IMR-90 (cell line): Measurements from ENCODE around the gene FMN1. TPM values are rescaled to one million over a fixed set of nuclear protein-coding genes. Genes with fewer than 3 reads are reported as not detected.
A peak's percentile ranks its signal among the peaks of the same experiment; 100 is the strongest.

Source experiments
- ATAC-seq: fragments of 200-7000 bp; cut with Tn5 transposase; 2 replicates; pipeline ENCODE4 v1.9.1; 2020; ENCODE audit warnings: low read depth, mild to moderate bottlenecking, moderate library complexity
- BruUV-seq: library from RNA; stranded (reverse); fragments of 400-500 nt; replicated peaks from 2 replicates; lab custom pipeline; 2021; lab: Mats Ljungman, UMichigan
- CTCF ChIA-PET: fragments of 300-600 bp; formaldehyde crosslinking; extraction: SDS; loops from one replicate; lab custom pipeline; 2021; ENCODE audit warnings: antibody characterized with exemption; lab: Yijun Ruan, JAX
- POLR2A ChIA-PET: fragments of 300-600 bp; sonication (Branson Sonifier 250); formaldehyde crosslinking; loops from one replicate; lab custom pipeline; 2022; ENCODE audit warnings: antibody characterized with exemption; ENCODE audit not compliant: unreplicated experiment; lab: Charles Lee
- DNase-seq: peaks from one replicate; pipeline ENCODE4 v3.0.0; 2013
- H2AFZ ChIP-seq: replicated peaks from 2 replicates; pipeline ENCODE3; 2013; ENCODE audit warnings: low read length, mild to moderate bottlenecking; ENCODE audit not compliant: poor library complexity
- H2AK5ac ChIP-seq: 2 replicates; pipeline ENCODE4 v1.6.1; 2013; ENCODE audit warnings: low read depth, low read length, inconsistent platforms
- H2AK9ac ChIP-seq: replicated peaks from 2 replicates; pipeline ENCODE3; 2013; ENCODE audit warnings: mild to moderate bottlenecking, low read depth, low read length, moderate library complexity; ENCODE audit not compliant: poor library complexity
- H2BK120ac ChIP-seq: 2 replicates; pipeline ENCODE4 v1.6.1; 2013; ENCODE audit warnings: low read depth, low read length, inconsistent platforms
- H2BK15ac ChIP-seq: 3 replicates; pipeline ENCODE4 v1.6.1; 2013; ENCODE audit warnings: low read depth, low read length, inconsistent platforms
- H2BK20ac ChIP-seq: 2 replicates; pipeline ENCODE4 v1.6.1; 2013; ENCODE audit warnings: low read depth, mild to moderate bottlenecking, inconsistent platforms, low read length, moderate library complexity
- H2BK5ac ChIP-seq: 2 replicates; pipeline ENCODE4 v1.6.1; 2013; ENCODE audit warnings: mild to moderate bottlenecking, low read depth, low read length, inconsistent platforms; ENCODE audit not compliant: poor library complexity, severe bottlenecking
- H3K14ac ChIP-seq: replicated peaks from 2 replicates; pipeline ENCODE4 v1.6.1; 2013; ENCODE audit warnings: low read depth, low read length, inconsistent platforms
- H3K18ac ChIP-seq: 2 replicates; pipeline ENCODE4 v1.6.1; 2013; ENCODE audit warnings: low read depth, low read length, control low read depth
- H3K23ac ChIP-seq: 2 replicates; pipeline ENCODE4 v1.6.1; 2013; ENCODE audit warnings: low read depth, low read length, inconsistent platforms
- H3K27ac ChIP-seq: 2 replicates; pipeline ENCODE4 v1.5.1; 2013; ENCODE audit warnings: mild to moderate bottlenecking, control low read depth, low read length; ENCODE audit not compliant: insufficient read depth
- H3K27me3 ChIP-seq: 2 replicates; pipeline ENCODE4 v1.6.1; 2013; ENCODE audit warnings: low read length; ENCODE audit not compliant: control insufficient read depth, insufficient read depth
- H3K36me3 ChIP-seq: 2 replicates; pipeline ENCODE4 v1.6.1; 2013; ENCODE audit warnings: low read length, mixed read lengths; ENCODE audit not compliant: control insufficient read depth, insufficient read depth
- H3K4ac ChIP-seq: 2 replicates; pipeline ENCODE4 v1.6.1; 2013; ENCODE audit warnings: low read depth, low read length, inconsistent platforms
- H3K4me1 ChIP-seq: 2 replicates; pipeline ENCODE4 v1.6.1; 2013; ENCODE audit warnings: low read length, mixed read lengths; ENCODE audit not compliant: control insufficient read depth, insufficient read depth
- H3K4me2 ChIP-seq: 2 replicates; pipeline ENCODE4 v1.6.1; 2013; ENCODE audit warnings: low read depth, mild to moderate bottlenecking, control low read depth, low read length, moderate library complexity
- H3K4me3 ChIP-seq: 2 replicates; pipeline ENCODE4 v1.5.1; 2013; ENCODE audit warnings: low read depth, mild to moderate bottlenecking, control low read depth, low read length, moderate library complexity; ENCODE audit not compliant: insufficient read depth
- H3K56ac ChIP-seq: 2 replicates; pipeline ENCODE4 v1.6.1; 2013; ENCODE audit warnings: low read length, inconsistent platforms; ENCODE audit not compliant: insufficient read depth; ENCODE audit errors: extremely low read depth
- H3K79me1 ChIP-seq, 2 experiments: 2 replicates each; pipeline ENCODE4 v1.6.1; 2013; ENCODE audit warnings: low read length in 2 of 2, inconsistent platforms in 1 of 2, low read depth in 1 of 2
- H3K9ac ChIP-seq: 2 replicates; pipeline ENCODE4 v1.6.1; 2013; ENCODE audit warnings: low read depth, low read length, control low read depth
- H3K9me1 ChIP-seq: 2 replicates; pipeline ENCODE4 v1.6.1; 2013; ENCODE audit warnings: low read length, inconsistent platforms; ENCODE audit not compliant: insufficient read depth
- H3K9me3 ChIP-seq: 2 replicates; pipeline ENCODE4 v1.6.1; 2013; ENCODE audit warnings: low read length; ENCODE audit not compliant: control insufficient read depth, insufficient read depth
- H4K20me1 ChIP-seq: 2 replicates; pipeline ENCODE4 v1.6.1; 2013; ENCODE audit warnings: low read length, inconsistent platforms; ENCODE audit not compliant: insufficient read depth
- H4K5ac ChIP-seq: 2 replicates; pipeline ENCODE4 v1.6.1; 2013; ENCODE audit warnings: mild to moderate bottlenecking, low read depth, low read length, control low read depth
- H4K8ac ChIP-seq, 2 experiments: 2 replicates each; pipeline ENCODE4 v1.6.1; 2013; ENCODE audit warnings: low read depth in 2 of 2, low read length in 2 of 2, control low read depth in 1 of 2, inconsistent platforms in 1 of 2
- H4K91ac ChIP-seq: 2 replicates; pipeline ENCODE4 v1.6.1; 2013; ENCODE audit warnings: low read depth, low read length, inconsistent platforms; ENCODE audit not compliant: insufficient read depth
- CTCF ChIP-seq: conservative IDR thresholded peaks from 2 replicates; pipeline ENCODE4 v1.5.1; 2012; ENCODE audit warnings: mild to moderate bottlenecking, low read depth, low read length, improper control_type of control experiment
- FOS ChIP-seq: fragments of 150-350 bp; IDR thresholded peaks from 2 replicates; pipeline ENCODE4 v1.6.1; 2016; ENCODE audit warnings: low read depth, low read length
- MAFK ChIP-seq: IDR thresholded peaks from 2 replicates; pipeline ENCODE4 v1.6.1; 2012; ENCODE audit warnings: low read depth, low read length, improper control_type of control experiment
- MXI1 ChIP-seq: IDR thresholded peaks from 2 replicates; pipeline ENCODE4 v1.6.1; 2012; ENCODE audit warnings: low read depth, mild to moderate bottlenecking, low read length, moderate library complexity, borderline replicate concordance
- NFE2L2 ChIP-seq: fragments of 150-350 bp; IDR thresholded peaks from 2 replicates; pipeline ENCODE4 v1.6.1; 2016; ENCODE audit warnings: low read depth, mild to moderate bottlenecking, low read length
- POLR2A ChIP-seq: IDR thresholded peaks from 2 replicates; pipeline ENCODE4 v1.6.1; 2012; ENCODE audit warnings: mild to moderate bottlenecking, low read depth, low read length
- SMC3 ChIP-seq: fragments of 150-350 bp; IDR thresholded peaks from 2 replicates; pipeline ENCODE4 v1.6.1; 2016; ENCODE audit warnings: low read depth, mild to moderate bottlenecking, antibody characterized with exemption, low read length, moderate library complexity
- WGBS, 2 experiments: methylation state at CpG; one replicate each; pipeline versions ENCODE4 v1.1.5 to v1.1.7; 2013; ENCODE audit warnings: missing lambda C conversion rate in 2 of 2; ENCODE audit not compliant: insufficient read length in 1 of 2; ENCODE audit errors: extremely low coverage in 2 of 2; 5-methylcytosine and 5-hydroxymethylcytosine counted together
- dilution Hi-C: fragments of 300-500 bp; cut with HindIII; formaldehyde crosslinking; loops from one replicate; pipeline ENCODE4 v1.14.3; 2018; ENCODE audit warnings: low sequenced_read_pairs; ENCODE audit not compliant: unreplicated experiment
- in situ Hi-C: fragments of 300-500 bp; cut with MboI; formaldehyde crosslinking; loops from 3 replicates; pipeline ENCODE4 v1.14.3; 2019; ENCODE audit warnings: low sequenced_read_pairs, inconsistent platforms, mixed read lengths
- intact Hi-C: fragments of 100-400 bp; cut with micrococcal nuclease; formaldehyde crosslinking; loops from 2 replicates; pipeline ENCODE4 v1.10.0; 2022
- polyA plus RNA-seq, 3 experiments: library from polyadenylated mRNA; depleted of rRNA; stranded (reverse); fragments of >200 nt; gene quantifications; 2 replicates each; pipeline ENCODE4 v1.2.3, GENCODE V29; 2012; ENCODE audit warnings: low replicate concordance in 1 of 3
- total RNA-seq: library from RNA; depleted of rRNA; stranded (reverse); fragments of >200 nt; gene quantifications from 2 replicates; pipeline ENCODE4 v1.2.3, GENCODE V29; 2012

Gene FMN1
- total and polyA plus RNA-seq, 2 of the 4 experiments (the other 2 are of a cell fraction) = 7.3 to 17.6 TPM

- Histone ChIP-seq H2BK5ac (peak overlapping the region; percentile 59), H2BK15ac (no peak overlapping the region), H2AK5ac (no peak overlapping the region), H3K4me1 (peaks cover 10% of the 10 kb centered on the region), H4K20me1 (no peaks in the 10 kb centered on the region), H3K9ac (no peak overlapping the region), H3K27ac (no peak overlapping the region), H3K79me1 (peaks cover 17 to 62% of the 10 kb centered on the region in 2 experiments; a peak in 3 of 4 replicates), H3K36me3 (peaks cover 5% of the 10 kb centered on the region), H3K4ac (no peak overlapping the region), H3K4me3 (no peak overlapping the region), H3K9me1 (peaks cover 21% of the 10 kb centered on the region), H4K5ac (no peak overlapping the region), H4K8ac (no peak overlapping the region), H3K4me2 (no peak overlapping the region), H2AK9ac (no peak overlapping the region), H2AFZ (no peak overlapping the region), H2BK120ac (no peak overlapping the region), H3K14ac (no peak overlapping the region), H3K27me3 (no peaks in the 10 kb centered on the region), H2BK20ac (no peak overlapping the region), H3K9me3 (no peaks in the 10 kb centered on the region), H4K91ac (no peak overlapping the region), H3K23ac (no peak overlapping the region), H3K56ac (no peak overlapping the region), H3K18ac (no peak overlapping the region)
- no TSS peak for BruUV-seq
- no peak for ATAC-seq
- no peak for DNase-seq
- intact Hi-C loops = no loop called here
- no CpG with 5 or more reads among the region's 2 CpGs for WGBS, 2 experiments
- dilution Hi-C loops = no loop called here
- ChIA-PET POLR2A (no interaction called here), CTCF (no interaction called here)
- in situ Hi-C loops = no loop called here
- TF ChIP-seq POLR2A (no peak), NFE2L2 (no peak), FOS (no peak), MXI1 (no peak), CTCF (no peak), SMC3 (no peak), MAFK (no peak)
Measured at GRCh38 chr15:32901192-32901591, 293.3 kb downstream of the FMN1 start.
